A549 (cell line): ENCODE measurements around the gene RIC1.

Experiments used
- BHLHE40 ChIP-seq: IDR thresholded peaks from 2 replicates; pipeline ENCODE4 v1.6.1; 2012; ENCODE audit warnings: low read depth, low read length, inconsistent platforms
- EP300 ChIP-seq, 2 experiments: fragments of >200 bp; sonication (Bioruptor Twin); formaldehyde crosslinking; IDR thresholded peaks; 2 replicates in 1 of 2; 3 replicates in 1 of 2; pipeline ENCODE4 v1.6.1; 2016 to 2017
- FOSL2 ChIP-seq, 2 experiments: fragments of 450-650 bp in 1 of 2; fragments of >200 bp in 1 of 2; sonication (Bioruptor Twin) in 1 of 2; formaldehyde crosslinking; IDR thresholded peaks; 2 replicates each; pipeline versions ENCODE4 v1.5.0 to v1.6.1; 2016 to 2020; ENCODE audit warnings: mild to moderate bottlenecking in 1 of 2, moderate library complexity in 1 of 2
- MYC ChIP-seq: IDR thresholded peaks from 2 replicates; pipeline ENCODE4 v1.6.1; 2012; ENCODE audit warnings: mild to moderate bottlenecking, inconsistent platforms, low read length, improper control_type of control experiment, borderline replicate concordance
- SMC3 ChIP-seq: fragments of >200 bp; sonication (Bioruptor Twin); formaldehyde crosslinking; IDR thresholded peaks from 3 replicates; pipeline ENCODE4 v1.6.1; 2018; ENCODE audit warnings: inconsistent platforms
- TF ChIP-seq, protein P1 (sequence below): IDR thresholded peaks from 2 replicates; pipeline ENCODE4 v1.6.1; 2012
- TF ChIP-seq, protein P2 (sequence below): fragments of >200 bp; sonication (Bioruptor Twin); formaldehyde crosslinking; IDR thresholded peaks from 3 replicates; pipeline ENCODE4 v1.5.1; 2016
- TF ChIP-seq, protein P3 (sequence below): IDR thresholded peaks from 2 replicates; pipeline ENCODE4 v1.6.1; 2012

DNA sequence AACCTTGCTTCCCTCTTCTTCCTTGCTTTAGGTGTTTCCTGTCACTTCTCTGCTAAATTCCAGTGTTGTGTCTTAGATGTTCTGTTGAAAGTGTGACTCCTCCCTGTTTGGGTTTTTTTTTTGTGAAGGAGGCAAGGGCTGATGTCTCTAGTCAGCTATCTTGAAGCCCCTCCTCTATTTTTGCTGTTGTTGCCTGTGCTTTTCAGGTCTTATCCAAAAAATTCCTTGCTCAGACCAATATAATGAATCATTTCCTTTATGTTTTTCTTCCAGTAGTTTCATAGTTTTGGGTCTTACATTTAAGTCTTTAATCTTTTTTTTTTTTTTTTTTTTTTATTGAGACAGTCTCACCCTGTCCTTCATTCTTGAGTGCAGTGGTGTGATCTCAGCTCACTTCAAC is 22.3 kb downstream of the RIC1 start:
- TF ChIP-seq, protein P1, sequence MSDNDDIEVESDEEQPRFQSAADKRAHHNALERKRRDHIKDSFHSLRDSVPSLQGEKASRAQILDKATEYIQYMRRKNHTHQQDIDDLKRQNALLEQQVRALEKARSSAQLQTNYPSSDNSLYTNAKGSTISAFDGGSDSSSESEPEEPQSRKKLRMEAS: no peak
- TF ChIP-seq, protein P2, sequence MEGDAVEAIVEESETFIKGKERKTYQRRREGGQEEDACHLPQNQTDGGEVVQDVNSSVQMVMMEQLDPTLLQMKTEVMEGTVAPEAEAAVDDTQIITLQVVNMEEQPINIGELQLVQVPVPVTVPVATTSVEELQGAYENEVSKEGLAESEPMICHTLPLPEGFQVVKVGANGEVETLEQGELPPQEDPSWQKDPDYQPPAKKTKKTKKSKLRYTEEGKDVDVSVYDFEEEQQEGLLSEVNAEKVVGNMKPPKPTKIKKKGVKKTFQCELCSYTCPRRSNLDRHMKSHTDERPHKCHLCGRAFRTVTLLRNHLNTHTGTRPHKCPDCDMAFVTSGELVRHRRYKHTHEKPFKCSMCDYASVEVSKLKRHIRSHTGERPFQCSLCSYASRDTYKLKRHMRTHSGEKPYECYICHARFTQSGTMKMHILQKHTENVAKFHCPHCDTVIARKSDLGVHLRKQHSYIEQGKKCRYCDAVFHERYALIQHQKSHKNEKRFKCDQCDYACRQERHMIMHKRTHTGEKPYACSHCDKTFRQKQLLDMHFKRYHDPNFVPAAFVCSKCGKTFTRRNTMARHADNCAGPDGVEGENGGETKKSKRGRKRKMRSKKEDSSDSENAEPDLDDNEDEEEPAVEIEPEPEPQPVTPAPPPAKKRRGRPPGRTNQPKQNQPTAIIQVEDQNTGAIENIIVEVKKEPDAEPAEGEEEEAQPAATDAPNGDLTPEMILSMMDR: no peak
- TF ChIP-seq FOSL2 (IDR thresholded peaks at IDR 0.05) (no peak), FOSL2 (CRISPR knock-in tag; IDR thresholded peaks at IDR 0.05) (no peak), SMC3 (no peak), EP300 (IDR thresholded peaks at IDR 0.05) (no peak), MYC (no peak), BHLHE40 (no peak)
- TF ChIP-seq, protein P3, sequence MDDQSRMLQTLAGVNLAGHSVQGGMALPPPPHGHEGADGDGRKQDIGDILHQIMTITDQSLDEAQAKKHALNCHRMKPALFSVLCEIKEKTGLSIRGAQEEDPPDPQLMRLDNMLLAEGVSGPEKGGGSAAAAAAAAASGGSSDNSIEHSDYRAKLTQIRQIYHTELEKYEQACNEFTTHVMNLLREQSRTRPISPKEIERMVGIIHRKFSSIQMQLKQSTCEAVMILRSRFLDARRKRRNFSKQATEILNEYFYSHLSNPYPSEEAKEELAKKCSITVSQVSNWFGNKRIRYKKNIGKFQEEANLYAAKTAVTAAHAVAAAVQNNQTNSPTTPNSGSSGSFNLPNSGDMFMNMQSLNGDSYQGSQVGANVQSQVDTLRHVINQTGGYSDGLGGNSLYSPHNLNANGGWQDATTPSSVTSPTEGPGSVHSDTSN: no peak
